T-helper 1 cell treated with Interleukin-12 subunit alpha and Interleukin-12 subunit beta and Interleukin-4 antibody, amounts not matched to agents 30 ng/mL and 1 ng/mL, for 36 hours (primary cell): ENCODE measurements around the gene ASB15. TPM values are rescaled to one million over a fixed set of nuclear protein-coding genes. Genes with fewer than 3 reads are reported as not detected.

Experiments
- intact Hi-C: fragments of 100-400 bp; cut with micrococcal nuclease; formaldehyde crosslinking; loops from one replicate; pipeline ENCODE4 v1.15.1; 2024
- total RNA-seq: library from RNA; stranded (reverse); gene quantifications from 2 replicates; pipeline ENCODE4 v1.2.3, GENCODE V29; 2022

ASB15 gene
- total RNA-seq, 1 donor from 2014 or later = not detected

- intact Hi-C loops = no loop called here
Observed at GRCh38 chr7:123661765-123662164, 60.1 kb downstream of the ASB15 start.

- intact Hi-C loops = no loop called here
Observed at GRCh38 chr7:123662293-123662692, 60.7 kb downstream of the ASB15 start.

GRCh38 chr7:123662755-123663154, 61.1 kb downstream of the ASB15 start:
- intact Hi-C loops = no loop called here

GRCh38 chr7:123663200-123663599, 61.6 kb downstream of the ASB15 start:
- intact Hi-C loops = no loop called here

- intact Hi-C loops = no loop called here
Observed at GRCh38 chr7:123665157-123665556, 63.5 kb downstream of the ASB15 start.

- intact Hi-C loops = no loop called here
Observed at GRCh38 chr7:123665896-123666295, 64.3 kb downstream of the ASB15 start.

GRCh38 chr7:123666492-123666891, 64.9 kb downstream of the ASB15 start:
- intact Hi-C loops = no loop called here

- intact Hi-C loops = no loop called here
Observed at GRCh38 chr7:123669485-123669884, 67.9 kb downstream of the ASB15 start.

GRCh38 chr7:123673137-123673732, 71.6 kb downstream of the ASB15 start:
- intact Hi-C loops = no loop called here

GRCh38 chr7:123673752-123674398, 72.3 kb downstream of the ASB15 start:
- intact Hi-C loops = no loop called here

- intact Hi-C loops = no loop called here
Observed at GRCh38 chr7:123674399-123675180, 73.0 kb downstream of the ASB15 start.

- intact Hi-C loops = no loop called here
Observed at GRCh38 chr7:123675181-123675473, 73.5 kb downstream of the ASB15 start.

- intact Hi-C loops = no loop called here
Observed at GRCh38 chr7:123677061-123677715, 75.6 kb downstream of the ASB15 start.

GRCh38 chr7:123679614-123680013, 78.0 kb downstream of the ASB15 start:
- intact Hi-C loops = loop anchor here (5.0 kb wide), 1 partner anchor 1178 kb away; no protein-coding TSS in a partner anchor

GRCh38 chr7:123680580-123680979, 79.0 kb downstream of the ASB15 start:
- intact Hi-C loops = loop anchor here (5.0 kb wide), 1 partner anchor 1177 kb away; no protein-coding TSS in a partner anchor

- intact Hi-C loops = loop anchor here (5.0 kb wide), 1 partner anchor 1176 kb away; no protein-coding TSS in a partner anchor
Observed at GRCh38 chr7:123681561-123681960, 79.9 kb downstream of the ASB15 start.

GRCh38 chr7:123682690-123683089, 81.1 kb downstream of the ASB15 start:
- intact Hi-C loops = loop anchor here (1.0 to 5.0 kb wide), 5 partner anchors 19 to 1175 kb away; partner anchors contain the start of gene WASL

GRCh38 chr7:123687161-123687560, 85.5 kb downstream of the ASB15 start:
- intact Hi-C loops = no loop called here

- intact Hi-C loops = no loop called here
Observed at GRCh38 chr7:123687727-123688126, 86.1 kb downstream of the ASB15 start.
